Neural progenitor cell (in vitro differentiated cells): ENCODE measurements around the gene SHC3. TPM values are rescaled to one million over a fixed set of nuclear protein-coding genes. Genes with fewer than 3 reads are reported as not detected.

Experiments used
- DNase-seq: peaks from one replicate; pipeline ENCODE4 v3.0.0-alpha.2; 2016; ENCODE audit warnings: low spot score
- H2AFZ ChIP-seq: fragments of 200-600 bp; sonication (generic); replicated peaks from 2 replicates; pipeline ENCODE4 v1.6.1; 2016; ENCODE audit warnings: antibody characterized with exemption
- H3F3A ChIP-seq: fragments of 200-600 bp; sonication (generic); 2 replicates; pipeline ENCODE4 v1.6.1; 2016; ENCODE audit warnings: antibody characterized with exemption, low read depth
- H3K27ac ChIP-seq: fragments of 200-600 bp; sonication (generic); 2 replicates; pipeline ENCODE4 v1.5.1; 2016; ENCODE audit warnings: mild to moderate bottlenecking
- H3K27me3 ChIP-seq: fragments of 200-600 bp; sonication (generic); 2 replicates; pipeline ENCODE4 v1.6.1; 2016; ENCODE audit warnings: mild to moderate bottlenecking, moderate library complexity
- H3K36me3 ChIP-seq: fragments of 200-600 bp; sonication (generic); 2 replicates; pipeline ENCODE4 v1.5.1; 2016
- H3K4me1 ChIP-seq: fragments of 200-600 bp; sonication (generic); 2 replicates; pipeline ENCODE4 v1.6.1; 2016; ENCODE audit warnings: mixed run types
- H3K4me2 ChIP-seq: fragments of 200-600 bp; sonication (generic); 2 replicates; pipeline ENCODE4 v1.6.1; 2016
- H3K4me3 ChIP-seq: fragments of 200-600 bp; sonication (generic); 2 replicates; pipeline ENCODE4 v1.5.1; 2016
- H3K79me2 ChIP-seq: fragments of 200-600 bp; sonication (generic); 2 replicates; pipeline ENCODE4 v1.6.1; 2016; ENCODE audit warnings: low read depth
- H3K9ac ChIP-seq: fragments of 200-600 bp; sonication (generic); 2 replicates; pipeline ENCODE4 v1.6.1; 2016
- H3K9me3 ChIP-seq: fragments of 200-600 bp; sonication (generic); 2 replicates; pipeline ENCODE4 v1.5.1; 2016; ENCODE audit warnings: low read depth
- H4K20me1 ChIP-seq: fragments of 200-600 bp; sonication (generic); 2 replicates; pipeline ENCODE4 v1.6.1; 2016; ENCODE audit warnings: low read depth
- H3K27ac Mint-ChIP-seq: 3 replicates; pipeline ENCODE4 v1.8.0; 2021; ENCODE audit warnings: mixed read lengths
- H3K27me3 Mint-ChIP-seq: 2 replicates; pipeline ENCODE4 v1.8.0; 2022; ENCODE audit warnings: low read depth, mild to moderate bottlenecking, inconsistent platforms, moderate library complexity, mixed read lengths; ENCODE audit not compliant: insufficient read depth
- H3K36me3 Mint-ChIP-seq: 3 replicates; pipeline ENCODE4 v1.8.0; 2021; ENCODE audit warnings: mixed read lengths
- H3K4me1 Mint-ChIP-seq: 3 replicates; pipeline ENCODE4 v1.8.0; 2021; ENCODE audit warnings: mixed read lengths
- H3K4me3 Mint-ChIP-seq: 3 replicates; pipeline ENCODE4 v1.8.0; 2021; ENCODE audit warnings: mild to moderate bottlenecking, moderate library complexity, mixed read lengths
- H3K9me3 Mint-ChIP-seq: 3 replicates; pipeline ENCODE4 v1.8.0; 2020; ENCODE audit warnings: mixed read lengths
- CTCF ChIP-seq: fragments of 200-600 bp; sonication (generic); IDR thresholded peaks from 2 replicates; pipeline ENCODE4 v1.5.1; 2017; ENCODE audit warnings: antibody characterized with exemption, mild to moderate bottlenecking
- EZH2 ChIP-seq: fragments of 200-600 bp; sonication (generic); IDR thresholded peaks from 2 replicates; pipeline ENCODE4 v1.6.1; 2017; ENCODE audit warnings: antibody characterized with exemption, mild to moderate bottlenecking, moderate library complexity
- EZH2phosphoT487 ChIP-seq: fragments of 200-600 bp; sonication (generic); IDR thresholded peaks from 2 replicates; pipeline ENCODE4 v1.6.1; 2017; ENCODE audit warnings: antibody characterized with exemption
- total RNA-seq: library from RNA; depleted of rRNA; stranded (reverse); fragments of >200 nt; gene quantifications from 2 replicates; pipeline ENCODE4 v1.2.3, GENCODE V29; 2015; ENCODE audit warnings: low replicate concordance

The SHC3 gene
- total RNA-seq, 1 donor from 2014 or later: 0.64 TPM

DNA sequence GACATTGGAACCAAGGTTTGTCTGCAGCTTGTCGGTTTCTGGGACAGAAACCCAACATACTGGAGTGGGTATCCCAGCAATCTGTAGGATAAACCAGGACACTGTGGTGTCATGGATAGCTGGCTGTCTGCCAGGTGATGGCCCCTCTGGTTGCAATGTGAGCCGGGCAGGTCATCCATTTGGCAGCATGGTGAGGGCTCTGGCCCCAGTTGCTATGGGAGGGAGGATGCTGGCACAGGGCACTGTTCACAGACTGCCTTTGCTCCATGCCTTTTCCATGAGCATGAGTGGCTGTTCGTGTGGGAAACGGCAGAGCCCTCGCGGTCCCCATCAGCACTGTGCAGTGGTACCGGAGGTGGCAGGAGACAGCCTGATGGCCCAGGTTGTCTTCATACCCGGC lies 181.0 kb downstream of the SHC3 start:
- H3F3A ChIP-seq: no peaks in the 10 kb centered on the region
- peaks cover 54% of the 10 kb centered on the region for H3K79me2 ChIP-seq
- no peak for DNase-seq
- no peak overlapping the region for H2AFZ ChIP-seq
- H3K9me3 ChIP-seq: no peaks in the 10 kb centered on the region
- peaks cover 19% of the 10 kb centered on the region for H3K4me1 ChIP-seq
- no peak overlapping the region for H3K4me3 ChIP-seq
- no peak overlapping the region for H3K27ac ChIP-seq
- H3K27ac Mint-ChIP-seq: no peak overlapping the region
- no peak overlapping the region for H3K4me3 Mint-ChIP-seq
- no peaks in the 10 kb centered on the region for H3K9me3 Mint-ChIP-seq
- H3K9ac ChIP-seq: no peak overlapping the region
- no peaks in the 10 kb centered on the region for H3K27me3 ChIP-seq
- H3K36me3 Mint-ChIP-seq: peaks cover 42% of the 10 kb centered on the region
- no peaks in the 10 kb centered on the region for H3K36me3 ChIP-seq
- H3K4me1 Mint-ChIP-seq: peaks cover 85% of the 10 kb centered on the region
- TF ChIP-seq EZH2 (no peak), CTCF (no peak), EZH2phosphoT487 (no peak)
- H4K20me1 ChIP-seq: peaks cover 71% of the 10 kb centered on the region
- H3K4me2 ChIP-seq: no peak overlapping the region
- peaks cover 2% of the 10 kb centered on the region for H3K27me3 Mint-ChIP-seq

- Histone ChIP-seq H3K36me3 (no peaks in the 10 kb centered on the region), H3K79me2 (peaks cover 61% of the 10 kb centered on the region), H4K20me1 (peaks cover 73% of the 10 kb centered on the region), H3K27ac (no peak overlapping the region), H3K4me1 (peaks cover 19% of the 10 kb centered on the region), H3F3A (no peaks in the 10 kb centered on the region), H3K9ac (no peak overlapping the region), H2AFZ (no peak overlapping the region), H3K9me3 (no peaks in the 10 kb centered on the region), H3K27me3 (no peaks in the 10 kb centered on the region), H3K4me2 (no peak overlapping the region), H3K4me3 (no peak overlapping the region)
- DNase-seq: no peak
- Mint-ChIP-seq H3K36me3 (peaks cover 35% of the 10 kb centered on the region), H3K27ac (no peak overlapping the region), H3K27me3 (peaks cover 2% of the 10 kb centered on the region), H3K9me3 (no peaks in the 10 kb centered on the region), H3K4me3 (no peak overlapping the region), H3K4me1 (peaks cover 80% of the 10 kb centered on the region)
- TF ChIP-seq EZH2 (no peak), EZH2phosphoT487 (no peak), CTCF (no peak)
These were observed 181.7 kb downstream of the SHC3 start for GRCh38 chr9:88996921-88997235.

- Mint-ChIP-seq H3K9me3 (no peaks in the 10 kb centered on the region), H3K27ac (no peak overlapping the region), H3K4me3 (no peak overlapping the region), H3K4me1 (peaks cover 75% of the 10 kb centered on the region), H3K36me3 (peaks cover 30% of the 10 kb centered on the region), H3K27me3 (peaks cover 2% of the 10 kb centered on the region)
- Histone ChIP-seq H3K4me1 (peaks cover 19% of the 10 kb centered on the region), H3K27me3 (no peaks in the 10 kb centered on the region), H3K79me2 (peaks cover 63% of the 10 kb centered on the region), H3K9me3 (no peaks in the 10 kb centered on the region), H2AFZ (no peak overlapping the region), H3K36me3 (no peaks in the 10 kb centered on the region), H3K9ac (no peak overlapping the region), H3F3A (no peaks in the 10 kb centered on the region), H4K20me1 (peaks cover 73% of the 10 kb centered on the region), H3K4me2 (no peak overlapping the region), H3K4me3 (no peak overlapping the region), H3K27ac (no peak overlapping the region)
- no peak for TF ChIP-seq EZH2
- TF ChIP-seq CTCF: no peak
- TF ChIP-seq EZH2phosphoT487: no peak
- no peak for DNase-seq
These were observed 182.3 kb downstream of the SHC3 start for GRCh38 chr9:88996046-88996920.
